ENCODE measurements around the gene RBM5. TPM values are rescaled to one million over a fixed set of nuclear protein-coding genes. Genes with fewer than 3 reads are reported as not detected.

RBM5 gene
- total RNA-seq, 1 donor from 2014 or later = 220 TPM

DNA sequence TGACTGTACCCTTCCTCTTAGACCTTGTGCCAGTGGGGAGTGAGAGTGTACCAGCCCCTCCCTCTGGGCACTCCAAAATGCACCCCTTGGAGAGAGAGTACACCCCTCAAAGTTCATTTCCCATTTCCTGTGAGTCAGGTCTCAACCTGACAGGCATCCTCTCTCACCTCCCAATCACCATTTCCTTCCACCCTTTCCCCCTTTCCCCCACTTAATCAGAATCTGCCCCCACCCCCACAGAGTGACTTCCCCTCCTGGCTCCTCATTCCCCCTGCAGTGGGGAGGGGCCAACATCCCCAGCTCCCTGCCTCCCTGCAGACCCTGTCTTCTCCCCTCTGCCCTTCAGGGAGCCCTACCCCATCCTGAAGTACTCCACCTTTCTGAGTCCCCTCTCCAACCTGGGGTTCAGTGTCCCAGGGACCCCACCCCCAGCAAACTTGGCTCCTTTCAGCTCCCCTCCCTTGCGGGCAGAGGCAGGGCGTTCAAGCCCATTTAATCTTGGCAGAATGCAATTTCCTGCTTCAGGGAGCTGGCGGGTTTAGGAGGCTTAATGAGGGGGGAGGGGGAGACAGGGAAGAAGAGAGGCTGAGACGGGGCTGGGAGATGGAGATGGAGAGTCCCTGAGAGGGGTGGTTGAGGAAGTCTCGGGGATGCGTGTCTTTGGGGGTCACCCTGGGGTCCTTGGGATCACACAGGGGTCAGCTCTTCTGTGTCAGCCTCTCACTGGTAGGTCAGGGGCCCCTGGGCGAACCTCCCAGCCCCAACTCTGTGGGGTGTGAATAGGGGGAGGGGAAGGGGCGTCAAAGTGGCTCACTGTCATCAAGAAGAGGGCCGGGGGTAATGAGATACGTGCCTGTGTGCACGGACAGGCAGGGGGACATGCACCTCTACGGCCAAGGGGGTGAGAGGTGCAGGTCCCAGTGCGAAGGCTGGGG lies 49.8 kb downstream of the RBM5 start:
- DNase-seq (ENCODE audit: low spot score) = no peak

DNA sequence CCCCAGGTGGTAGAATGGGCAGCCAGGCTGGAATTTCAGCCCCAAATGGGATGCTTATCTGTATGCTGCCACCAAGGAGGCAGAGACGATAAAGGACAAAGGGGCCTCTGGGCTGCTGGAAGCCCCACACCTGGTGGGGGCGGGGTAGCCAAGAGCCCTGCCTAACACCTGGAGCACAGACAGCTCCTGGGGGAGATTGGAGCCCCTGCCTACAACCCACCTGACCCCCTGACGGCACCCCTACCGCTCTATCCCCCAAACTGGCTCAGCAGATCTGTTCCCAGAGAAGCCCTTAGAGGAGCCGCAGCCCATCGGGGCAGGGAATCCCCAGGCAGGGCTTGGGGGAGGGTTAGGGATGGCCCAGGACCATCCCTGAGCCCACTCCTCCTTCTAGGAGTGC lies 50.6 kb downstream of the RBM5 start:
- no peak for DNase-seq (ENCODE audit: low spot score)

- DNase-seq (ENCODE audit: low spot score) = no peak
Observed at GRCh38 chr3:50139718-50140423, 51.2 kb downstream of the RBM5 start.

DNA sequence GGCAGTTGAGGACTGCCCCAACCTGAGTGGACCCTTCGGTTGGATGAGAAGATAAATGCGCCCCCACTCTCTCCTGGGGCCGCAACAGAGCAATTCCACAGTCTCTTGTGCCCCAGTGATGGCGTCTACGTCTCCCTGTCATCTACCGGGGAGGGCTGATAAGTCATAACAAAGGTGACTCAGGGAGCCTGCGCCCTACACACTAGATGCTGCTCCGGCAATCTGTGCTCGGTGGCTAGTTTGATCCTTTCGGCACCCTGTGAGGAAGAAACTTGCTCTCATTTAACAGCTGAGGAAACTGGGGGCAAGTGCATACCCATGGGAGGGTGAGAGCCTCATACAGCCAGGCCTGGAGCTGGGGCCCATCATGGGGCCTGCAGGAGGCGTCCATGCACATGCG lies 52.3 kb downstream of the RBM5 start:
- DNase-seq (ENCODE audit: low spot score) = no peak

DNA sequence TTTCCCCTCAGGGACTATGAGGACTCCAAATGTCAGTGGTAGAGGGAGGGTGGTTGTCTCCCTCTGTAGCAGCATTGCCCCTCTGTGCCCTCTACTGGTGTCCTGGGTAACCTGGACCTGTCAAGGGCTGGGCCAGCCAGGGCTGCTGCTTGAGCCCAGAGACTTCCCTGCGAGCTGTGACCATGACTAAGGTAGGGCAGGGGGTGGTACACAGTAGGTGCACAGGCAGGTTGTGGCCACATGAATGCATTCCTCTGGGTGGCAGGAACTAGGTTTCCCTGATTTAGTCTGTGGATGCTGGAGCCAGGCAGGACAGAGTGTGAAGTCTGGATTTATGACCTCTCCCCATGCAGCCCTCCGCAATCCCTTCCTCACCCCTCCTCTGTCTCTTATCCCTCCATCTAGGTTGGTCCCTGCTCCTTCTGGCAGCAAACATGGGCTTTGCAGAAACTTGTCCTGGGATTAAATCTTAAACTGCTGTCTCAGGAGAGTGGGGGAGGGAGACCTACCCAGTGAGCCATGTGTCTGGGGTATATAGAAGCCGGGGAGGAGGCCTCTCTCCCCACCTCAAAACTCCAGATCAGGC lies 57.7 kb downstream of the RBM5 start:
- no peak for DNase-seq (ENCODE audit: low spot score)

GRCh38 chr3:50147016-50147415 lies 58.3 kb downstream of the RBM5 start:
- no peak for DNase-seq (ENCODE audit: low spot score)

- DNase-seq (ENCODE audit: low spot score) = no peak
Observed at GRCh38 chr3:50147447-50147846, 58.7 kb downstream of the RBM5 start.

- DNase-seq (ENCODE audit: low spot score) = no peak
Observed at GRCh38 chr3:50147861-50148260, 59.1 kb downstream of the RBM5 start.

GRCh38 chr3:50150404-50150750 lies 61.7 kb downstream of the RBM5 start:
- no peak for DNase-seq (ENCODE audit: low spot score)

- peak; percentile 76 for DNase-seq (ENCODE audit: low spot score)
Observed at GRCh38 chr3:50150863-50151686, 62.4 kb downstream of the RBM5 start.

- no peak for DNase-seq (ENCODE audit: low spot score)
Observed at GRCh38 chr3:50151728-50152127, 63.0 kb downstream of the RBM5 start.

DNA sequence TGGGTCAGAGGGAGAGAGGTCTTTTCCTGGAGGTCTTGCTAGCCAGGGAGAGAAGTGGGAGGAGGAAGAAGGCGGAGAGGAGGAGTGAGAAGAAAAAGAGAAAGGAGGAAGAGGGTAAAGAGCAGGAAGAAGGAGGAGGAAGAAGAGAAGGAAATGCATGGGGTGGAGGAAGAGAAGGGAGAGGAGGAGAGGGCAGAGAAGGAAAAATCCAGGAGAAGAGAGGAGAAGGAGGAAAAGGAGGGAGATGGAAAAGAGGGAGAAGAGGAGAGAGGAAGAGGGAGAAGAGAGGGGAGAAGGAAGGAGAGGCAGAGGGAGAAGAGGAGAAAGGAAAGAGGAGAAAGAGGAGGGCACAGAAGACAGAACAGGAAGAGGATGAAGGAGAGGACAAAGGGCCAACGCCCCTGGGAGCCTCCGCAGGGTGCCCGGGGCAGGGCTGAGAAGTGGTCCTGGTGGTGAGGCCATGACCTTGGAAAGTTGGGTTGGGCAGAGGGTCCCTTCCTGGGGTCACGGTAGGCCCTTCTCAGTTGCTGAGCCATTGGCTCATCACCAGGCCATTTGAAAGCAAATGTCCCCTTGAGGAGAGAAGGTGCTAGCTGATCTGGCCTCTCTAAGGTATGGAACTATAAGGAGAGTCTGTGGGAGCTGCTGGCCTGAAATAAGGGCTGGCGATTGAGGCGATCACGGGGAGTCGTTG lies 65.2 kb downstream of the RBM5 start:
- DNase-seq (ENCODE audit: low spot score) = no peak

DNA sequence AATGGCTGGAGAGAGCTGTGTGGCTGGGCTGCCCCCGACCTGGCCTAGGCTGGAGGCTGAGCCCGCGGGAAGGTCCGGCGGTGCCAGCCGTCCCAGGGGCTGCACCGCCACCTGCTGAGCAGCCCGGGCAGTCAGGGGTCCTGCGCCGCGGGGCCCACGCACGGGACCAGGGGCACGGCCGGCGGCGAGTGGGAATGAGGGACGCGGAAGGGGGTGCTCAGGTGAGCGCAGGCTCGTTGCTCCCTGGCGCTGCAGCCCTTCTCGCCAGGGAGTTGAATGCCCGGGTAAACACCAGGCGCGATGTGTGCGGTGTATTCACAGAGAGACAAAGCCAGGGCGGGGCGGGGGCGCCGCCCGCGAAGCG lies 65.7 kb downstream of the RBM5 start:
- DNase-seq (ENCODE audit: low spot score) = no peak

DNA sequence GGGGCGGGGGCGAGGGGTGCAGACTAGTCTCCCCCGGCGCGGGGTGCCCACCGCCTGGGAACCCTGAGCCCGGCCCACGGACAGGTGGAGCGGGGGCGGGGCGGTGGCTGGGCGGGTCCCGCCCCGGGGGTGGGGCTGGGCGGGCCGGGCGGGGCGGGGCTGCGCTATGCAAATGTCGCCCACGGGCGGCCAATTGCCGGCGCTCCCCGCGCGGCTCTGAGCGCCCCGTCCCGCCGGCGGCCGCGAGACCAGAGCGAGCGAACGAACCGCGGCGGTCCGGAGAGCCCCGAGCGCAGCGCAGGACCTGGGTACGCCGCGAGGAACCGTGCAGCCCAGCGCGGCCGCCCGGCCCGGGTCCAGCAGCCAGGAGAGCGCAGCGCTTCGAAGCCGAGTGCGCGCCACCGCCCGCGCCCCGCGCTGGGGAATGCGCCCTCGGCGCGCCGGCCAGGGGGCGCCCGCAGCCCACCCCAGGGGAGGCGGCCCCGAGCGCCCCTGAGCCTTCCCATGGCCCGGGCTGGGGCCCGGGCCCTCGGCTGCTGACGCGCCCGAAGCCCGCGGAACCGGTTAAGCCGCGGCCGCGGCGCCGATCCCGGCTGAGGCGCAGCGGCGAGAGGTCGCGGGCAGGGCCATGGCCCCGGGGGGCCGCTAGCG lies 66.2 kb downstream of the RBM5 start, which contains the start of gene SEMA3F:
SEMA3F (plus strand) TSS at position 485 of the 651 bp plus-strand sequence. CDS start 4,299 bp downstream, outside the sequence.
- peak; percentile 68 for DNase-seq (ENCODE audit: low spot score)

- no peak for DNase-seq (ENCODE audit: low spot score)
Observed at GRCh38 chr3:50155491-50155878, 66.8 kb downstream of the RBM5 start.

DNA sequence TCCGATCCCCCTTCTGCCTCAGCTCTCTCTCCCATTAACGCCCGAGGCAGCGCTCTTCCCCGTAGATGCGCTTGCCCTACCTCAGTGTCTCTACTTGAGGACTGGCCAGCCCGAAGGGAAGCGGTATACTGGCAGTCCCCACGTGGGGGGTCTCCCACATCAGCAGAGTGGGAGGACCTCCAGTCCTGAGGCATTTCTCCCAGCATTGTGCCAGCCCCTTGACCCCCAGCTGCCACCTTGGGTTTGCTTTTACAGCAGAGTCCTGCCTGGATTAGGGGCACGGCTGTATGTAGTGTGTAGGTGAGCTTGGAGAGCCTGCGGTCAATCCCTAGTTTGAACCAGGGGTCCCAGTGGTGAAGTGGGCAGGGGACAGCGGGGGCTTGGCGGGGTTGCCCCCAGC lies 67.2 kb downstream of the RBM5 start:
- peak; percentile 51 for DNase-seq (ENCODE audit: low spot score)

- DNase-seq (ENCODE audit: low spot score) = peak; percentile 73
Observed at GRCh38 chr3:50156549-50157493, 68.1 kb downstream of the RBM5 start.

GRCh38 chr3:50157827-50158529 lies 69.3 kb downstream of the RBM5 start:
- DNase-seq (ENCODE audit: low spot score) = peak; percentile 86
